ENCODE data around the gene HES5. TPM values are rescaled to one million over a fixed set of nuclear protein-coding genes. Genes with fewer than 3 reads are reported as not detected.

HES5 gene
- total RNA-seq, 1 experiment from 2014 or later = not detected

GRCh38 chr1:2515763-2516080 is 14.3 kb downstream of the HES5 start:
- no peak overlapping the region for H3K4me3 Mint-ChIP-seq
- Histone ChIP-seq H3T11ph (ENCODE audit: low read length) (no peak overlapping the region), H3K79me2 (ENCODE audit: insufficient read depth, low read length) (no peaks in the 10 kb centered on the region), H2BK12ac (ENCODE audit: insufficient read length, low read depth, low read length) (no peak overlapping the region), H3K4me1 (ENCODE audit: insufficient read depth, low read length) (no peaks in the 10 kb centered on the region), H4K8ac (replicated peaks; ENCODE audit: insufficient read length, low read depth, low read length) (no peak overlapping the region), H3K27me3 (ENCODE audit: insufficient read depth, low read length) (no peaks in the 10 kb centered on the region), H3K79me1 (ENCODE audit: insufficient read depth, low read depth, low read length, poor library complexity, severe bottlenecking) (no peaks in the 10 kb centered on the region), H3K14ac (ENCODE audit: insufficient read depth, low read length) (no peak overlapping the region), H4K91ac (ENCODE audit: insufficient read length, low read depth, low read length) (no peak overlapping the region), H3K18ac (ENCODE audit: insufficient read length, low read depth, low read length) (no peak overlapping the region), H4K5ac (ENCODE audit: insufficient read length, low read depth, low read length) (no peak overlapping the region), H3K9me3 (ENCODE audit: control insufficient read depth, low read depth, low read length) (no peaks in the 10 kb centered on the region), H3K23ac (ENCODE audit: insufficient read length, low read depth, low read length) (no peak overlapping the region), H2BK15ac (ENCODE audit: low read depth, low read length) (no peak overlapping the region), H3K4me2 (ENCODE audit: insufficient read depth, insufficient read length, low read length) (no peak overlapping the region), H2BK5ac (ENCODE audit: insufficient read length, low read length) (no peak overlapping the region), H3K56ac (ENCODE audit: insufficient read length, low read depth, low read length) (no peak overlapping the region), H4K20me1 (ENCODE audit: control insufficient read depth, insufficient read depth, insufficient read length) (peaks cover 3% of the 10 kb centered on the region), H3K4ac (ENCODE audit: low read depth, low read length) (no peak overlapping the region), H2AK5ac (ENCODE audit: insufficient read length, low read length) (no peak overlapping the region), H2BK20ac (ENCODE audit: low read depth, low read length, poor library complexity, severe bottlenecking) (no peak overlapping the region), H3K9ac (ENCODE audit: extremely low read depth, insufficient read length, low read length) (no peak overlapping the region), H3K23me2 (ENCODE audit: insufficient read length, low read depth, low read length, poor library complexity, severe bottlenecking) (no peaks in the 10 kb centered on the region), H3K27ac (ENCODE audit: insufficient read length, low read depth, low read length) (no peak overlapping the region), H2BK120ac (ENCODE audit: low read depth, low read length, poor library complexity, severe bottlenecking) (no peak overlapping the region), H2AFZ (ENCODE audit: low read length) (no peak overlapping the region)
- no peak overlapping the region for H3K27ac Mint-ChIP-seq
- TF ChIP-seq, protein P1, sequence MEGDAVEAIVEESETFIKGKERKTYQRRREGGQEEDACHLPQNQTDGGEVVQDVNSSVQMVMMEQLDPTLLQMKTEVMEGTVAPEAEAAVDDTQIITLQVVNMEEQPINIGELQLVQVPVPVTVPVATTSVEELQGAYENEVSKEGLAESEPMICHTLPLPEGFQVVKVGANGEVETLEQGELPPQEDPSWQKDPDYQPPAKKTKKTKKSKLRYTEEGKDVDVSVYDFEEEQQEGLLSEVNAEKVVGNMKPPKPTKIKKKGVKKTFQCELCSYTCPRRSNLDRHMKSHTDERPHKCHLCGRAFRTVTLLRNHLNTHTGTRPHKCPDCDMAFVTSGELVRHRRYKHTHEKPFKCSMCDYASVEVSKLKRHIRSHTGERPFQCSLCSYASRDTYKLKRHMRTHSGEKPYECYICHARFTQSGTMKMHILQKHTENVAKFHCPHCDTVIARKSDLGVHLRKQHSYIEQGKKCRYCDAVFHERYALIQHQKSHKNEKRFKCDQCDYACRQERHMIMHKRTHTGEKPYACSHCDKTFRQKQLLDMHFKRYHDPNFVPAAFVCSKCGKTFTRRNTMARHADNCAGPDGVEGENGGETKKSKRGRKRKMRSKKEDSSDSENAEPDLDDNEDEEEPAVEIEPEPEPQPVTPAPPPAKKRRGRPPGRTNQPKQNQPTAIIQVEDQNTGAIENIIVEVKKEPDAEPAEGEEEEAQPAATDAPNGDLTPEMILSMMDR (conservative IDR thresholded peaks at IDR 0.05) = no peak
- peaks cover 25 to 60% (median 52%) of the 10 kb centered on the region in 3 experiments for H3K36me3 Mint-ChIP-seq (ENCODE audit: insufficient read depth in 1 of 3, low read depth in 3 of 3)
- H3K27me3 Mint-ChIP-seq (ENCODE audit: low read depth) = no peaks in the 10 kb centered on the region
- no peak for DNase-seq
- WGBS (ENCODE audit: extremely low coverage, insufficient read length, low lambda C conversion rate) = no CpG with 5 or more reads among the region's 11 CpGs
- H3K4me1 Mint-ChIP-seq = no peaks in the 10 kb centered on the region
- no peaks in the 10 kb centered on the region for H3K9me3 Mint-ChIP-seq
